ENCODE results near the gene CXCR5. TPM values are rescaled to one million over a fixed set of nuclear protein-coding genes. Genes with fewer than 3 reads are reported as not detected.

The CXCR5 gene
- total and polyA plus RNA-seq, 3 experiments from 2014 or later, result 4.5 to 6.3 (median 5.8) TPM

DNA sequence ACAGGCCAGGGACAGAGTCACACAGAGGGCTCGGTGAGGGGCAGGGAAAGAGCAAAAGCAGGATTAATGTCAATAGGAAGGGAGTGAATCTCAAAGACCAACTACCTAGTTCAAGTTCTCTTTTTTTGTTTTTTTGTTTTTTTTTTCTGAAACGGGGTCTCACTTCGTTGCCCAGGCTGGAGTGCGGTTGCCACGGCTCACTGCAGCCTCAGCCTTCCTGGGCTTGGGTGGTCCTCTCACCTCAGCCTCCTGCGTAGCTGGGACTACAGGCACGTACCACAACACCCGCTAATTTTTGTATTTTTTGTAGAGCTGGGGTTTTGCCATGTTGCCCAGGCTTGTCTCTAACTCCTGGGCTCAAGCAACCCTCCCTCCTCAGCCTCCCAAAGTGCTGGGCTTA, 51.7 kb downstream of the CXCR5 start:
- ChIA-PET CTCF (interaction anchor here (0.7 to 1.7 kb wide), 5 partner anchors 12 to 245 kb away, joined by 3 to 5 read pairs (median 5); no protein-coding TSS in a partner anchor), POLR2A (no interaction called here)
- Histone ChIP-seq H3K27ac (ENCODE audit: low read depth, low read length) (no peak overlapping the region), H3K4me3 (ENCODE audit: low read length) (no peak overlapping the region), H3K27me3 (ENCODE audit: insufficient read depth, low read length, poor library complexity, severe bottlenecking) (no peaks in the 10 kb centered on the region), H3K9me3 (ENCODE audit: low read length) (no peaks in the 10 kb centered on the region), H3K36me3 (ENCODE audit: insufficient read depth, low read length) (no peaks in the 10 kb centered on the region), H3K4me1 (ENCODE audit: insufficient read depth, low read length) (peaks cover 28% of the 10 kb centered on the region)
- Mint-ChIP-seq H3K27me3 (peaks cover 0 to 4% of the 10 kb centered on the region in 2 donors), H3K36me3 (no peaks in the 10 kb centered on the region), H3K27ac (peak overlapping the region in 1 of 8 donors; percentile 45), H3K9me3 (no peaks in the 10 kb centered on the region), H3K4me1 (peaks cover 17 to 32% (median 26%) of the 10 kb centered on the region in 3 donors), H3K4me3 (no peak overlapping the region)
- no peak for DNase-seq

DNA sequence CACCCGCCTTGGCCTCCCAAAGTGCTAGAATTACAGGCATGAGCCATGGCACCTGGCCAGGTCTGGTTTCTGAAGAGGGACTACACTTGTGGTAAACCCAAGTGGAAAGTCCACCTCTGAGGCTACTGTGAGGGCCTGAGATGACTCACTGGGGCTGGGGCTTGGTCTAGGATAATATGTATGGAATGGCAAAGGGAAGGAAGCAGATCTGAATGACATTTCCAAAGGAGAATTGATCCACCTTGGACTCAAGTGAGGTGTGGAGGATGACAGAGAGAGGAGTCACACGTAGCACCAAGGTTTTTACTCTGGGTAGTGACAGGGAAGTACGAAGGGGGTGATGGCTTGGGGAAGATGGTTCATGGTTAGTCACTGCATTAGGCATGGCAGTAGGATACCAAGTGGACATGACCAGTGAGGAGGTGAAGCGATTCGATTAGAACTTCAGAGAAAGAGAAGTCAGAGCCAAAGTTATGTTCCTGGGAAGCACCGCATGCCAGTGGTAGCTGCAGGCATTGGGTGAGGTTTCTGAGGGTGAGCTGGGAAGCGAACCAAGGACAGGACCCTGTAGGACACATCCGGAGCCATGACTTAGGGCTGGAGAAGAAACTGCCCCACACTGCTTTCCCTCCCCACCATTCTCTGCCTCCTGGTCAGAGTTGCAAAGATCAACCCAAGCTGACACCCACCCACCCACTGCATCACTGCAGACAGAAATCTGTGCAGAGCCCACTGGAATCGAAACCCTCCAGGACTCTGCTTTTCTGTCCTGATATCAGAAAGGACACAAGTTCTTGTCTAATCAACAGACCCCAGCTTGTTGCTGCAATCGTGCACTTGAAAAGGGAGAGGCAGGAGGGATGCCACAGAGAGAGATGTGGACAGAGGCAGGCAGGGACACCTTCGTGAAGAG, 55.1 kb downstream of the CXCR5 start:
- peak overlapping the region in 1 of 7 donors; percentile 55 for H3K4me3 Mint-ChIP-seq
- H3K36me3 Mint-ChIP-seq, result no peaks in the 10 kb centered on the region
- peak overlapping the region in 2 of 8 donors; percentile 71 to 89 for H3K27ac Mint-ChIP-seq
- no peaks in the 10 kb centered on the region for H3K9me3 ChIP-seq (ENCODE audit: low read length)
- POLR2A ChIA-PET, result interaction anchor here (1.1 kb wide), 1 partner anchor 13 kb away, joined by 3 read pairs; the partner anchor contains the start of gene BCL9L
- H3K4me1 Mint-ChIP-seq, result peaks cover 18 to 37% (median 31%) of the 10 kb centered on the region in 3 donors
- no peaks in the 10 kb centered on the region for H3K27me3 ChIP-seq (ENCODE audit: insufficient read depth, low read length, poor library complexity, severe bottlenecking)
- peaks cover 0 to 4% of the 10 kb centered on the region in 2 donors for H3K27me3 Mint-ChIP-seq
- H3K4me1 ChIP-seq (ENCODE audit: insufficient read depth, low read length), result peaks cover 28% of the 10 kb centered on the region
- H3K27ac ChIP-seq (ENCODE audit: low read depth, low read length), result no peak overlapping the region
- no peaks in the 10 kb centered on the region for H3K36me3 ChIP-seq (ENCODE audit: insufficient read depth, low read length)
- CTCF ChIA-PET, result interaction anchor here (1.2 to 2.4 kb wide), 2 partner anchors 8 to 249 kb away, joined by 5 to 15 read pairs; no protein-coding TSS in a partner anchor
- no peak overlapping the region for H3K4me3 ChIP-seq (ENCODE audit: low read length)
- no peak for DNase-seq
- no peaks in the 10 kb centered on the region for H3K9me3 Mint-ChIP-seq

DNA sequence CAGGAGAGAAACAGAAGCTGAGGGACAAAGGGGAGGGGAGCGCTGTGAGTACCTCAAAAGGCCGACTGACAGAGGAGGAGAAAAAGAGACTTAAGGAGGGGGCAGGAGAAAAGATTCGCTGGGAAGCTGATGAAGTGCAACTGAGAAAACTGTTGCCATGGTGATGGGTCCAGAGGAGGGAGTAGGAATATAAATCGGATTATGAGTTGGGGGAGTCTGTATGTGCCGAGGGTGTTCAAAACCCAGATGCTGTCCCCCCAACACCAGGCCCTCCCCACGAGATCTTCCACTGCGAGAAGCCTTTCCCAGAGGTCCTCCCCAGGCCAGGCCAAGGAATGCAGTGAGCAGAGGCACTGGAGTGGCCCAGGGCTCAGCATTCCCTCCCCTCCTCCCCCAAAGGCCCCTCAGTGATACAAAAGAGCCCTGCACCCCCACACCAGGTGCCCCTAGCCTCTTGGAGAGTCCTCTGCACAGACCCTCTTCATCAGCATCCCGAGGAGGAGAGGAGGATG, 55.8 kb downstream of the CXCR5 start:
- POLR2A ChIA-PET, result interaction anchor here (0.7 to 1.1 kb wide), 3 partner anchors 10 to 26 kb away, joined by 3 to 4 read pairs (median 4); partner anchors contain the start of gene BCL9L
- Mint-ChIP-seq H3K36me3 (no peaks in the 10 kb centered on the region), H3K27me3 (peaks cover 0 to 4% of the 10 kb centered on the region in 2 donors), H3K4me3 (no peak overlapping the region), H3K4me1 (peaks cover 18 to 37% (median 31%) of the 10 kb centered on the region in 3 donors), H3K9me3 (no peaks in the 10 kb centered on the region), H3K27ac (peak overlapping the region in 2 of 8 donors; percentile 74 to 89)
- H3K4me3 ChIP-seq (ENCODE audit: low read length), result no peak overlapping the region
- H3K27me3 ChIP-seq (ENCODE audit: insufficient read depth, low read length, poor library complexity, severe bottlenecking), result no peaks in the 10 kb centered on the region
- H3K9me3 ChIP-seq (ENCODE audit: low read length), result no peaks in the 10 kb centered on the region
- no peak for DNase-seq
- H3K27ac ChIP-seq (ENCODE audit: low read depth, low read length), result no peak overlapping the region
- CTCF ChIA-PET, result interaction anchor here (1.2 to 2.4 kb wide), 6 partner anchors 9 to 250 kb away, joined by 4 to 15 read pairs (median 5); partner anchors contain the start of genes BCL9L and UPK2
- peaks cover 28% of the 10 kb centered on the region for H3K4me1 ChIP-seq (ENCODE audit: insufficient read depth, low read length)
- H3K36me3 ChIP-seq (ENCODE audit: insufficient read depth, low read length), result no peaks in the 10 kb centered on the region

DNA sequence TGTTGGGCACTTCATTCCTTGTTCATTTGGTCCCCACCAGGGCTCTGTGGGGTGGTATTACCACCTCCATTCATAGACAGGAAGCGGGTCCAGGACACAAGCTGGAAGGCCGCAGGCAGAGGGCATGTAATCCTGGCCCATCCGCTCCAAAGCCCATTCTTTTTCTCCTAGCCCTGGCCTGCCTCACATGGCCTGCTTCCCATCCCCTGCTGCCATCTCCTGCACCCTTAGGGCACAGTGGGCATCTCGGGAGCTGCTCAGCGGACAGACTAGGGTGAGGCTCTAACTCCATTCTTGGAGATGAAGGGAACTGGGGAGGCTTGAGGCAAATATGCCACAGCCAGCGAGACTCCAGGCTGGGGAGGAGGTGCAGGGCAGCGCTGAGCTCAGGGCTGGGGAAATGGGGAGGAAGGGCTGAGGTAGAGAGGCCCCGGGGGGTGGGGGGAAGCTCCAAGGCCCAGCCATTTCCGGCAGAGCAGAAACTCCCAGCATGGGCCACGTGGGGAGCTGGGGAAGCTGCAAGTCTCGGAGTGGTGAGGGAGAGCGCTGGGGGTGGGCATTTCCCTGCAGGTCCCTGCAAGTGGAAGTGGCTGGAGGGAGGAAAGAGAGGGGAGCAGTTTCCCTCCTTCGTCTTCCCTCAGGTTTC, 56.4 kb downstream of the CXCR5 start:
- Mint-ChIP-seq H3K27ac (peak overlapping the region in 1 of 8 donors; percentile 66), H3K36me3 (no peaks in the 10 kb centered on the region), H3K9me3 (no peaks in the 10 kb centered on the region), H3K27me3 (peaks cover 0 to 6% of the 10 kb centered on the region in 2 donors), H3K4me1 (peaks cover 18 to 37% (median 31%) of the 10 kb centered on the region in 3 donors), H3K4me3 (peak overlapping the region in 1 of 7 donors; percentile 37)
- Histone ChIP-seq H3K36me3 (ENCODE audit: insufficient read depth, low read length) (no peaks in the 10 kb centered on the region), H3K9me3 (ENCODE audit: low read length) (no peaks in the 10 kb centered on the region), H3K27ac (ENCODE audit: low read depth, low read length) (no peak overlapping the region), H3K4me1 (ENCODE audit: insufficient read depth, low read length) (peaks cover 28% of the 10 kb centered on the region), H3K4me3 (ENCODE audit: low read length) (peak overlapping the region; percentile 20), H3K27me3 (ENCODE audit: insufficient read depth, low read length, poor library complexity, severe bottlenecking) (no peaks in the 10 kb centered on the region)
- peak in 3 of 5 donors; percentile 19 to 62 (median 54) for DNase-seq
- ChIA-PET POLR2A (interaction anchor here (0.5 to 0.8 kb wide), 3 partner anchors 10 to 270 kb away, joined by 3 to 4 read pairs (median 4); no protein-coding TSS in a partner anchor), CTCF (interaction anchor here (0.6 to 2.4 kb wide), 8 partner anchors 10 to 330 kb away, joined by 3 to 15 read pairs (median 4); partner anchors contain the start of genes BCL9L and UPK2)

DNA sequence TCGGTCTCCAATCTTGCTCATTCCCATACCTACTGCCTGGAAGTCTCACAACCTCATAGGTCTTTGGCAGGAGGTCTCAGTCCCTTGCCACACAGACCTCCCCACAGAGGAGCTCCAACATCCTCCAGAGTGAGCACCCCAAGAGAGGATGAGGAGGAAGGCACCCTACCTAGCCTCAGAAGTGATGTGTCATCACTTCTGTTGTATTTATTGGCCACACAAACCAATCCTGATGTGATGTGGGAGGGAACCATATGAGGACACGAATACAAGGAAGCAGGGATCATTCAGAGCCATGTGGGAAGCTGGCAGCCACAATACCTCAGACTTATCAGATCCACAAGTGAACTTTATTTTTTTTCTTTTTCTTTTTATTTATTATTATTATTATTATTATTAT, 63.4 kb downstream of the CXCR5 start:
- Histone ChIP-seq H3K27ac (ENCODE audit: low read depth, low read length) (no peak overlapping the region), H3K9me3 (ENCODE audit: low read length) (no peaks in the 10 kb centered on the region), H3K36me3 (ENCODE audit: insufficient read depth, low read length) (no peaks in the 10 kb centered on the region), H3K27me3 (ENCODE audit: insufficient read depth, low read length, poor library complexity, severe bottlenecking) (no peaks in the 10 kb centered on the region), H3K4me1 (ENCODE audit: insufficient read depth, low read length) (no peaks in the 10 kb centered on the region), H3K4me3 (ENCODE audit: low read length) (no peak overlapping the region)
- Mint-ChIP-seq H3K9me3 (no peaks in the 10 kb centered on the region), H3K4me1 (peaks cover 3 to 6% (median 4%) of the 10 kb centered on the region in 3 donors), H3K27me3 (peaks cover 5 to 6% of the 10 kb centered on the region in 2 donors), H3K27ac (no peak overlapping the region), H3K36me3 (no peaks in the 10 kb centered on the region), H3K4me3 (no peak overlapping the region)
- POLR2A ChIA-PET, result no interaction called here
- no peak for DNase-seq
- CTCF ChIA-PET, result interaction anchor here (1.5 kb wide), 1 partner anchor 16 kb away, joined by 3 read pairs; no protein-coding TSS in a partner anchor

Other genes with a start within 250 kb of the CXCR5 start
- not detected for gene TREH, start 204.2 kb upstream of the CXCR5 start, total RNA-seq
- not detected for gene TREH, start 204.2 kb upstream of the CXCR5 start, polyA plus RNA-seq
- gene DDX6, start 92.7 kb upstream of the CXCR5 start, total RNA-seq, result 100 to 1,000 TPM; 187 to 189 TPM
- 85.6 TPM for gene DDX6, start 92.7 kb upstream of the CXCR5 start, polyA plus RNA-seq
- 10 to 100 TPM; 39.6 to 42.8 TPM for gene BCL9L, start 42.0 kb downstream of the CXCR5 start, total RNA-seq
- 9.1 TPM for gene BCL9L, start 42.0 kb downstream of the CXCR5 start, polyA plus RNA-seq
- gene UPK2, start 72.4 kb downstream of the CXCR5 start, total RNA-seq, result under 1 TPM in 1 of 2 experiments, not detected in 1; 0.22 TPM
- gene UPK2, start 72.4 kb downstream of the CXCR5 start, polyA plus RNA-seq, result not detected
- not detected for gene FOXR1, start 87.9 kb downstream of the CXCR5 start, total RNA-seq
- gene FOXR1, start 87.9 kb downstream of the CXCR5 start, polyA plus RNA-seq, result not detected
- 10 to 100 TPM; 29.1 to 34.6 TPM for gene CENATAC, start 114.2 kb downstream of the CXCR5 start, total RNA-seq
- gene CENATAC, start 114.2 kb downstream of the CXCR5 start, polyA plus RNA-seq, result 10.1 TPM
- 1,000 to 10,000 TPM; 1,415 to 1,447 TPM for gene RPS25, start 134.5 kb downstream of the CXCR5 start, total RNA-seq
- gene RPS25, start 134.5 kb downstream of the CXCR5 start, polyA plus RNA-seq, result 4,526 TPM
- 100 to 1,000 TPM; 154 TPM for gene TRAPPC4, start 134.9 kb downstream of the CXCR5 start, total RNA-seq
- 125 TPM for gene TRAPPC4, start 134.9 kb downstream of the CXCR5 start, polyA plus RNA-seq
- 10 to 100 TPM; 22.7 to 28.5 TPM for gene SLC37A4, start 147.0 kb downstream of the CXCR5 start, total RNA-seq
- 11.3 TPM for gene SLC37A4, start 147.0 kb downstream of the CXCR5 start, polyA plus RNA-seq
- 100 to 1,000 TPM; 181 TPM for gene HYOU1, start 173.3 kb downstream of the CXCR5 start, total RNA-seq
- 33.4 TPM for gene HYOU1, start 173.3 kb downstream of the CXCR5 start, polyA plus RNA-seq
- 10 to 100 TPM; 25.3 to 26.0 TPM for gene VPS11, start 183.9 kb downstream of the CXCR5 start, total RNA-seq
- 51.5 TPM for gene VPS11, start 183.9 kb downstream of the CXCR5 start, polyA plus RNA-seq
- gene HMBS, start 201.0 kb downstream of the CXCR5 start, total RNA-seq, result 10 to 100 TPM; 35.5 to 38.4 TPM
- gene HMBS, start 201.0 kb downstream of the CXCR5 start, polyA plus RNA-seq, result 21.8 TPM
- 10 to 100 TPM; 69.7 to 78.6 TPM for gene DPAGT1, start 218.0 kb downstream of the CXCR5 start, total RNA-seq
- 45.7 TPM for gene DPAGT1, start 218.0 kb downstream of the CXCR5 start, polyA plus RNA-seq
- 10 to 100 TPM; 26.3 to 26.5 TPM for gene C2CD2L, start 223.5 kb downstream of the CXCR5 start, total RNA-seq
- gene C2CD2L, start 223.5 kb downstream of the CXCR5 start, polyA plus RNA-seq, result 9.9 TPM
- 10 to 100 TPM; 26.8 to 29.1 TPM for gene HINFP, start 237.7 kb downstream of the CXCR5 start, total RNA-seq
- 14.6 TPM for gene HINFP, start 237.7 kb downstream of the CXCR5 start, polyA plus RNA-seq

Data from CD8-positive, alpha-beta memory T cell (primary cell).